ENCODE results near the gene PEAR1. TPM values are rescaled to one million over a fixed set of nuclear protein-coding genes. Genes with fewer than 3 reads are reported as not detected.

Gene PEAR1
- total RNA-seq, 2 experiments from 2014 or later, result not detected

DNA sequence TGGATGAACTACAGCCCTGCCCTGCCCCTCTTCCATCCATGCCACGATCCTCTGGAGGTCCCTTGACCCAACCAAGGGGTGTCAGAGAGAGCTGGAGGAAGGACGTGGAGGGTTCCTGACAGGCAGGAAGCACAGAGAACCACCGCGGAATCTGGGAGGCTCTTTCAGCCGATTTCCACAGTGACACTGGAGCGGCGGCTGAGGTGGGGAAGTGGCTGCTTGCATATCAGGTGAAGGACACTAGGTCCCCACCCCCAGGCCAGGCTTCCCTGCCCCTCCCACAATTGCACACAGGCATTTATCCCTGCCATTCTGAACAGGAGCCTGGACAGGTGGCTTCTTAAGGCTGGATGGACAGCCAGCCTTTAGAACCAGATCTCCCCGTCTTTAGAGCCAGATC lies 44.4 kb downstream of the PEAR1 start:
- Histone ChIP-seq H3K79me2 (ENCODE audit: insufficient read depth, low read depth, low read length) (no peaks in the 10 kb centered on the region), H3K4me1 (ENCODE audit: insufficient read depth, low read length, poor library complexity, severe bottlenecking) (no peaks in the 10 kb centered on the region), H3K9me2 (ENCODE audit: insufficient read depth, low read length) (no peaks in the 10 kb centered on the region), H3K27ac (ENCODE audit: low read depth, low read length, poor library complexity, severe bottlenecking) (no peak overlapping the region), H3K4me2 (ENCODE audit: low read length) (no peak overlapping the region), H3K9me3 (ENCODE audit: low read length) (no peaks in the 10 kb centered on the region), H3K36me3 (ENCODE audit: insufficient read depth, low read length) (no peaks in the 10 kb centered on the region), H4K20me1 (ENCODE audit: insufficient read depth, low read length) (no peaks in the 10 kb centered on the region), H2AFZ (ENCODE audit: low read length) (no peak overlapping the region), H3K4me3 (ENCODE audit: low read depth, low read length, poor library complexity, severe bottlenecking) (no peak overlapping the region)
- TF ChIP-seq, protein P1, sequence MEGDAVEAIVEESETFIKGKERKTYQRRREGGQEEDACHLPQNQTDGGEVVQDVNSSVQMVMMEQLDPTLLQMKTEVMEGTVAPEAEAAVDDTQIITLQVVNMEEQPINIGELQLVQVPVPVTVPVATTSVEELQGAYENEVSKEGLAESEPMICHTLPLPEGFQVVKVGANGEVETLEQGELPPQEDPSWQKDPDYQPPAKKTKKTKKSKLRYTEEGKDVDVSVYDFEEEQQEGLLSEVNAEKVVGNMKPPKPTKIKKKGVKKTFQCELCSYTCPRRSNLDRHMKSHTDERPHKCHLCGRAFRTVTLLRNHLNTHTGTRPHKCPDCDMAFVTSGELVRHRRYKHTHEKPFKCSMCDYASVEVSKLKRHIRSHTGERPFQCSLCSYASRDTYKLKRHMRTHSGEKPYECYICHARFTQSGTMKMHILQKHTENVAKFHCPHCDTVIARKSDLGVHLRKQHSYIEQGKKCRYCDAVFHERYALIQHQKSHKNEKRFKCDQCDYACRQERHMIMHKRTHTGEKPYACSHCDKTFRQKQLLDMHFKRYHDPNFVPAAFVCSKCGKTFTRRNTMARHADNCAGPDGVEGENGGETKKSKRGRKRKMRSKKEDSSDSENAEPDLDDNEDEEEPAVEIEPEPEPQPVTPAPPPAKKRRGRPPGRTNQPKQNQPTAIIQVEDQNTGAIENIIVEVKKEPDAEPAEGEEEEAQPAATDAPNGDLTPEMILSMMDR (conservative IDR thresholded peaks at IDR 0.05; ENCODE audit: low read length), result no peak
- TF ChIP-seq EZH2phosphoT487 (IDR thresholded peaks at IDR 0.05; ENCODE audit: borderline replicate concordance, low read depth, low read length), result no peak
- intact Hi-C loops (cut with micrococcal nuclease; ENCODE audit: unreplicated experiment), result no loop called here
- ChIA-PET POLR2A (no interaction called here), CTCF (ENCODE audit: unreplicated experiment) (no interaction called here)
- no peak for DNase-seq (ENCODE audit: low spot score)
- BruUV-seq (replicated peaks), result no TSS peak

DNA sequence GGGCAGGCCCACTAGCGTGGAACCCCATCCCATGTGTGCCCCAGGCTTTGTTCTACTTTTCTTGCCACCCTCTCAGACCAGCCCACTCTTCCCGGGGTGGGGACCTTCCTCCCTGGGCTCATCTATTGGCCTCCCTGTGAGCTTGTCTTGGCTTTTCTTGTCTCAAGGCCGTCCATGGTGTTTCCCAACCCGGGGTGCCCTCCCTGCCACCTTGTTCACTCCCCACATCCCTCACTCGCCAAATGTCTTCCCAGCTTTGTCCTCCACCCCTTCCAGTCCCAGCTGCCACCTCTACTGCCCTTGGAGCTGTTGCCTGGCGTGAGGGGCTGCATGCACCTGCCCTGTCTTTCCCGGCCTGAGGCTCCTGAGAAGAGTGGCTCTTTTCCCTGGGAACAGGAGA lies 45.3 kb downstream of the PEAR1 start:
- no peaks in the 10 kb centered on the region for H3K36me3 ChIP-seq (ENCODE audit: insufficient read depth, low read length)
- TF ChIP-seq, protein P1 (conservative IDR thresholded peaks at IDR 0.05; ENCODE audit: low read length), result no peak
- TF ChIP-seq EZH2phosphoT487 (IDR thresholded peaks at IDR 0.05; ENCODE audit: borderline replicate concordance, low read depth, low read length), result no peak
- H3K9me2 ChIP-seq (ENCODE audit: insufficient read depth, low read length), result no peaks in the 10 kb centered on the region
- no peak overlapping the region for H3K4me3 ChIP-seq (ENCODE audit: low read depth, low read length, poor library complexity, severe bottlenecking)
- CTCF ChIA-PET (ENCODE audit: unreplicated experiment), result no interaction called here
- no peaks in the 10 kb centered on the region for H3K79me2 ChIP-seq (ENCODE audit: insufficient read depth, low read depth, low read length)
- H3K27ac ChIP-seq (ENCODE audit: low read depth, low read length, poor library complexity, severe bottlenecking), result no peak overlapping the region
- no peak overlapping the region for H3K4me2 ChIP-seq (ENCODE audit: low read length)
- intact Hi-C loops (cut with micrococcal nuclease; ENCODE audit: unreplicated experiment), result no loop called here
- no peaks in the 10 kb centered on the region for H3K9me3 ChIP-seq (ENCODE audit: low read length)
- no TSS peak for BruUV-seq (replicated peaks)
- DNase-seq (ENCODE audit: low spot score), result no peak
- POLR2A ChIA-PET, result interaction anchor here (0.5 kb wide), 1 partner anchor 81 kb away, joined by 4 read pairs; no protein-coding TSS in a partner anchor
- H3K4me1 ChIP-seq (ENCODE audit: insufficient read depth, low read length, poor library complexity, severe bottlenecking), result no peaks in the 10 kb centered on the region
- H2AFZ ChIP-seq (ENCODE audit: low read length), result no peak overlapping the region
- H4K20me1 ChIP-seq (ENCODE audit: insufficient read depth, low read length), result no peaks in the 10 kb centered on the region

DNA sequence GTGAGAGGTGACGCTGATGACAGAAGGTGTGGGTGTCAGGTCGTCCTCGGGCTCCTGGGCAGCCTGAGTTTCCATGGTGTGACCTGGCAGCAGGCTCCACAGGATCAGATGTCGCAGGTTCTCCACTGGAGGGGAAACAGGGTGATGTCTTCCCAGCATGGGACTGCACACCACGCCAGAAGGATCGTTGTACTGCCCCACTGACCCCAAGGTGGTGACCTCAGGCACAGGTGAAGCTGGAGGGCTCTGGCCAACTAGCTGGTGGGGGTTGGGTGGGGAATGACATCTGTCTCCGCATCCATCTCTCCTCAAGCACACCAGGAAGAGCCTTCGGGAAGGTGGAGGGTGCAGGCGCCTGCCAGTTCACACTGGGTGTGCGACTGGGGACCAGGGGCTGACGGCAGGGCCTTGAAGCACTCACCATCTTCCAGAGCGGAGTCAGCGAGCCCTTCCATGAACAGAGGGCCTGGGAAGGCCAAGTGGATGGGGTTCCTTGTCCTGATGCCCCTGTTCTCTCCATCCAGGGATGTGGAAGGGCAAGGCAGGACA lies 46.3 kb downstream of the PEAR1 start:
- no peak for DNase-seq (ENCODE audit: low spot score)
- Histone ChIP-seq H3K4me2 (ENCODE audit: low read length) (no peak overlapping the region), H3K9me2 (ENCODE audit: insufficient read depth, low read length) (no peaks in the 10 kb centered on the region), H3K79me2 (ENCODE audit: insufficient read depth, low read depth, low read length) (no peaks in the 10 kb centered on the region), H3K4me3 (ENCODE audit: low read depth, low read length, poor library complexity, severe bottlenecking) (no peak overlapping the region), H3K4me1 (ENCODE audit: insufficient read depth, low read length, poor library complexity, severe bottlenecking) (no peaks in the 10 kb centered on the region), H3K27ac (ENCODE audit: low read depth, low read length, poor library complexity, severe bottlenecking) (no peak overlapping the region), H4K20me1 (ENCODE audit: insufficient read depth, low read length) (no peaks in the 10 kb centered on the region), H3K36me3 (ENCODE audit: insufficient read depth, low read length) (no peaks in the 10 kb centered on the region), H3K9me3 (ENCODE audit: low read length) (no peaks in the 10 kb centered on the region), H2AFZ (ENCODE audit: low read length) (no peak overlapping the region)
- ChIA-PET POLR2A (no interaction called here), CTCF (ENCODE audit: unreplicated experiment) (no interaction called here)
- TF ChIP-seq EZH2phosphoT487 (IDR thresholded peaks at IDR 0.05; ENCODE audit: borderline replicate concordance, low read depth, low read length), result no peak
- TF ChIP-seq, protein P1 (conservative IDR thresholded peaks at IDR 0.05; ENCODE audit: low read length), result no peak
- BruUV-seq (replicated peaks), result no TSS peak
- intact Hi-C loops (cut with micrococcal nuclease; ENCODE audit: unreplicated experiment), result no loop called here
